ENCODE data around the gene DCC.
"Not testable (repeated sequence)": the region's sequence is repeated elsewhere in the genome, so short reads cannot be mapped to it uniquely, and the experiment has no call there.

The DCC gene

GRCh38 chr18:53426666-53427184 is 1086.7 kb downstream of the DCC start:
- TF ChIP-seq POLR2A (IDR thresholded peaks at IDR 0.05; ENCODE audit: low read length) (no peak), GATA1 (IDR thresholded peaks at IDR 0.05; ENCODE audit: low read depth, low read length) (no peak)

GRCh38 chr18:53441761-53442414 is 1101.9 kb downstream of the DCC start:
- DNase-seq = no peak
- TF ChIP-seq GATA1 (IDR thresholded peaks at IDR 0.05; ENCODE audit: low read depth, low read length) (no peak), POLR2A (IDR thresholded peaks at IDR 0.05; ENCODE audit: low read length) (no peak)

More at GRCh38 chr18:53426666-53427184, 1086.7 kb downstream of the DCC start:
- no peak for DNase-seq

- no peak for TF ChIP-seq GATA1 (IDR thresholded peaks at IDR 0.05; ENCODE audit: low read depth, low read length)
- no peak for TF ChIP-seq POLR2A (IDR thresholded peaks at IDR 0.05; ENCODE audit: low read length)
- DNase-seq = no peak
Measured at GRCh38 chr18:53442415-53442783, 1102.4 kb downstream of the DCC start.

- TF ChIP-seq GATA1 (IDR thresholded peaks at IDR 0.05; ENCODE audit: low read depth, low read length) (no peak), POLR2A (IDR thresholded peaks at IDR 0.05; ENCODE audit: low read length) (no peak)
- no peak for DNase-seq
Measured at GRCh38 chr18:53443336-53443735, 1103.3 kb downstream of the DCC start.

GRCh38 chr18:53443831-53444230 is 1103.8 kb downstream of the DCC start:
- no peak for DNase-seq
- TF ChIP-seq POLR2A (IDR thresholded peaks at IDR 0.05; ENCODE audit: low read length) = no peak
- no peak for TF ChIP-seq GATA1 (IDR thresholded peaks at IDR 0.05; ENCODE audit: low read depth, low read length)

GRCh38 chr18:53451902-53452301 is 1111.9 kb downstream of the DCC start:
- DNase-seq = no peak
- TF ChIP-seq POLR2A (IDR thresholded peaks at IDR 0.05; ENCODE audit: low read length) (no peak), GATA1 (IDR thresholded peaks at IDR 0.05; ENCODE audit: low read depth, low read length) (no peak)

- TF ChIP-seq POLR2A (IDR thresholded peaks at IDR 0.05; ENCODE audit: low read length) (no peak), GATA1 (IDR thresholded peaks at IDR 0.05; ENCODE audit: low read depth, low read length) (no peak)
Measured at GRCh38 chr18:53457068-53457467, 1117.1 kb downstream of the DCC start.

GRCh38 chr18:53458268-53458667 is 1118.3 kb downstream of the DCC start:
- TF ChIP-seq GATA1 (IDR thresholded peaks at IDR 0.05; ENCODE audit: low read depth, low read length) (no peak), POLR2A (IDR thresholded peaks at IDR 0.05; ENCODE audit: low read length) (no peak)
- DNase-seq = no peak

More at GRCh38 chr18:53457068-53457467, 1117.1 kb downstream of the DCC start:
- DNase-seq = no peak

GRCh38 chr18:53458944-53459580 is 1119.1 kb downstream of the DCC start:
- no peak for DNase-seq
- TF ChIP-seq POLR2A (IDR thresholded peaks at IDR 0.05; ENCODE audit: low read length) = no peak
- no peak for TF ChIP-seq GATA1 (IDR thresholded peaks at IDR 0.05; ENCODE audit: low read depth, low read length)

- DNase-seq = no peak
- TF ChIP-seq POLR2A (IDR thresholded peaks at IDR 0.05; ENCODE audit: low read length) (no peak), GATA1 (IDR thresholded peaks at IDR 0.05; ENCODE audit: low read depth, low read length) (no peak)
Measured at GRCh38 chr18:53467756-53468155, 1127.8 kb downstream of the DCC start.

- DNase-seq = not testable (repeated sequence)
Measured at GRCh38 chr18:53468173-53468572, 1128.2 kb downstream of the DCC start.

- DNase-seq = no peak
- TF ChIP-seq GATA1 (IDR thresholded peaks at IDR 0.05; ENCODE audit: low read depth, low read length) (no peak), POLR2A (IDR thresholded peaks at IDR 0.05; ENCODE audit: low read length) (no peak)
Measured at GRCh38 chr18:53472546-53472945, 1132.5 kb downstream of the DCC start.

GRCh38 chr18:53478155-53478554 is 1138.2 kb downstream of the DCC start:
- TF ChIP-seq POLR2A (IDR thresholded peaks at IDR 0.05; ENCODE audit: low read length) (no peak), GATA1 (IDR thresholded peaks at IDR 0.05; ENCODE audit: low read depth, low read length) (no peak)
- no peak for DNase-seq

GRCh38 chr18:53486296-53486695 is 1146.3 kb downstream of the DCC start:
- no peak for DNase-seq
- TF ChIP-seq POLR2A (IDR thresholded peaks at IDR 0.05; ENCODE audit: low read length) (no peak), GATA1 (IDR thresholded peaks at IDR 0.05; ENCODE audit: low read depth, low read length) (no peak)

GRCh38 chr18:53489266-53489665 is 1149.3 kb downstream of the DCC start:
- DNase-seq = no peak
- TF ChIP-seq POLR2A (IDR thresholded peaks at IDR 0.05; ENCODE audit: low read length) = no peak
